Renal cortex interstitium (tissue), 15 donors: ENCODE measurements around the gene NDUFB8. TPM values are rescaled to one million over a fixed set of nuclear protein-coding genes. Genes with fewer than 3 reads are reported as not detected.
A peak's percentile ranks its signal among the peaks of the same experiment; 100 is the strongest.
"Not testable (repeated sequence)": the region's sequence is repeated elsewhere in the genome, so short reads cannot be mapped to it uniquely, and the experiment has no call there.

ENCODE experiments used
- DNase-seq, 11 donors: peaks; one replicate each; pipeline ENCODE4 v3.0.0-alpha.2; 2013; ENCODE audit warnings: low read depth in 9 of 11, low spot score in 4 of 11; ENCODE audit errors: extremely low read depth in 1 of 11
- long read RNA-seq, 16 experiments: transcript quantifications; one replicate each; lab custom pipeline, GENCODE V29; 2026
- polyA plus RNA-seq, 3 donors: library from polyadenylated mRNA; unstranded; fragments of 120-200 nt; gene quantifications; one replicate each; pipeline ENCODE4 v1.2.1, GENCODE V29; 2013; ENCODE audit not compliant: insufficient read length in 3 of 3

NDUFB8 gene
- 100 to 1,000 TPM; 149 to 209 (median 182) TPM for polyA plus RNA-seq
- long read RNA-seq, donor 1, transcript NDUFB8-201 (5 exons, 671 nt): major isoform, 94 of 210 reads
- long read RNA-seq, donor 1, transcript NDUFB8-204 (2 exons, 390 nt): minor isoform, 34 of 210 reads
- long read RNA-seq, donor 1, partial matches to known transcripts: 73 of 210 reads
- long read RNA-seq, donor 1, other reads (novel, unspliced or antisense): 0 of 210 reads
- long read RNA-seq, donor 2, transcript NDUFB8-204 (2 exons, 390 nt): minor isoform, 47 of 215 reads
- long read RNA-seq, donor 2, transcript NDUFB8-201 (5 exons, 671 nt): major isoform, 86 of 215 reads
- long read RNA-seq, donor 2, partial matches to known transcripts: 73 of 215 reads
- long read RNA-seq, donor 2, other reads (novel, unspliced or antisense): 0 of 215 reads
- long read RNA-seq, donor 3, transcript NDUFB8-205 (4 exons, 829 nt): minor isoform, 7 of 483 reads
- long read RNA-seq, donor 3, transcript NDUFB8-204 (2 exons, 390 nt): minor isoform, 84 of 483 reads
- long read RNA-seq, donor 3, transcript NDUFB8-207 (3 exons, 602 nt): minor isoform, 5 of 483 reads
- long read RNA-seq, donor 3, transcript NDUFB8-201 (5 exons, 671 nt): major isoform, 197 of 483 reads
- long read RNA-seq, donor 3, partial matches to known transcripts: 185 of 483 reads
- long read RNA-seq, donor 3, other reads (novel, unspliced or antisense): 0 of 483 reads
- long read RNA-seq, donor 4, transcript NDUFB8-205 (4 exons, 829 nt): minor isoform, 9 of 263 reads
- long read RNA-seq, donor 4, transcript NDUFB8-204 (2 exons, 390 nt): minor isoform, 38 of 263 reads
- long read RNA-seq, donor 4, transcript NDUFB8-201 (5 exons, 671 nt): major isoform, 98 of 263 reads
- long read RNA-seq, donor 4, partial matches to known transcripts: 115 of 263 reads
- long read RNA-seq, donor 4, other reads (novel, unspliced or antisense): 0 of 263 reads
- long read RNA-seq, donor 5: 0 reads
- long read RNA-seq, donor 6, transcript NDUFB8-204 (2 exons, 390 nt): minor isoform, 61 of 279 reads
- long read RNA-seq, donor 6, transcript NDUFB8-201 (5 exons, 671 nt): major isoform, 80 of 279 reads
- long read RNA-seq, donor 6, transcript NDUFB8-205 (4 exons, 829 nt): minor isoform, 17 of 279 reads
- long read RNA-seq, donor 6, transcript NDUFB8-207 (3 exons, 602 nt): minor isoform, 6 of 279 reads
- long read RNA-seq, donor 6, partial matches to known transcripts: 108 of 279 reads
- long read RNA-seq, donor 6, other reads (novel, unspliced or antisense): 0 of 279 reads
- long read RNA-seq, donor 7, transcript NDUFB8-205 (4 exons, 829 nt): minor isoform, 14 of 412 reads
- long read RNA-seq, donor 7, transcript NDUFB8-201 (5 exons, 671 nt): major isoform, 162 of 412 reads
- long read RNA-seq, donor 7, transcript NDUFB8-204 (2 exons, 390 nt): minor isoform, 90 of 412 reads
- long read RNA-seq, donor 7, partial matches to known transcripts: 139 of 412 reads
- long read RNA-seq, donor 7, other reads (novel, unspliced or antisense): 0 of 412 reads
- long read RNA-seq, donor 8, transcript NDUFB8-207 (3 exons, 602 nt): minor isoform, 7 of 589 reads
- long read RNA-seq, donor 8, transcript NDUFB8-204 (2 exons, 390 nt): minor isoform, 115 of 589 reads
- long read RNA-seq, donor 8, transcript NDUFB8-205 (4 exons, 829 nt): minor isoform, 23 of 589 reads
- long read RNA-seq, donor 8, transcript NDUFB8-201 (5 exons, 671 nt): major isoform, 261 of 589 reads
- long read RNA-seq, donor 8, partial matches to known transcripts: 173 of 589 reads
- long read RNA-seq, donor 8, other reads (novel, unspliced or antisense): 5 of 589 reads
- long read RNA-seq, donor 9, transcript NDUFB8-201 (5 exons, 671 nt): major isoform, 115 of 270 reads
- long read RNA-seq, donor 9, transcript NDUFB8-205 (4 exons, 829 nt): minor isoform, 8 of 270 reads
- long read RNA-seq, donor 9, transcript NDUFB8-204 (2 exons, 390 nt): minor isoform, 34 of 270 reads
- long read RNA-seq, donor 9, partial matches to known transcripts: 109 of 270 reads
- long read RNA-seq, donor 9, other reads (novel, unspliced or antisense): 0 of 270 reads
- long read RNA-seq, donor 10, transcript NDUFB8-205 (4 exons, 829 nt): minor isoform, 9 of 390 reads
- long read RNA-seq, donor 10, transcript NDUFB8-201 (5 exons, 671 nt): major isoform, 140 of 390 reads
- long read RNA-seq, donor 10, transcript NDUFB8-204 (2 exons, 390 nt): minor isoform, 72 of 390 reads
- long read RNA-seq, donor 10, transcript NDUFB8-207 (3 exons, 602 nt): minor isoform, 6 of 390 reads
- long read RNA-seq, donor 10, partial matches to known transcripts: 162 of 390 reads
- long read RNA-seq, donor 10, other reads (novel, unspliced or antisense): 0 of 390 reads
- long read RNA-seq, donor 11, transcript NDUFB8-204 (2 exons, 390 nt): minor isoform, 32 of 218 reads
- long read RNA-seq, donor 11, transcript NDUFB8-205 (4 exons, 829 nt): minor isoform, 5 of 218 reads
- long read RNA-seq, donor 11, transcript NDUFB8-201 (5 exons, 671 nt): major isoform, 98 of 218 reads
- long read RNA-seq, donor 11, partial matches to known transcripts: 78 of 218 reads
- long read RNA-seq, donor 11, other reads (novel, unspliced or antisense): 0 of 218 reads
- long read RNA-seq, donor 12, transcript NDUFB8-201 (5 exons, 671 nt): major isoform, 62 of 151 reads
- long read RNA-seq, donor 12, transcript NDUFB8-204 (2 exons, 390 nt): minor isoform, 24 of 151 reads
- long read RNA-seq, donor 12, partial matches to known transcripts: 61 of 151 reads
- long read RNA-seq, donor 12, other reads (novel, unspliced or antisense): 0 of 151 reads
- long read RNA-seq, donor 13: 0 reads
- long read RNA-seq, donor 14, transcript NDUFB8-205 (4 exons, 829 nt): minor isoform, 8 of 332 reads
- long read RNA-seq, donor 14, transcript NDUFB8-201 (5 exons, 671 nt): major isoform, 156 of 332 reads
- long read RNA-seq, donor 14, transcript NDUFB8-204 (2 exons, 390 nt): minor isoform, 61 of 332 reads
- long read RNA-seq, donor 14, partial matches to known transcripts: 103 of 332 reads
- long read RNA-seq, donor 14, other reads (novel, unspliced or antisense): 0 of 332 reads
- long read RNA-seq, donor 15, transcript NDUFB8-205 (4 exons, 829 nt): minor isoform, 7 of 144 reads
- long read RNA-seq, donor 15, transcript NDUFB8-201 (5 exons, 671 nt): major isoform, 51 of 144 reads
- long read RNA-seq, donor 15, transcript NDUFB8-204 (2 exons, 390 nt): minor isoform, 28 of 144 reads
- long read RNA-seq, donor 15, partial matches to known transcripts: 57 of 144 reads
- long read RNA-seq, donor 15, other reads (novel, unspliced or antisense): 0 of 144 reads
- long read RNA-seq, donor 16, transcript NDUFB8-205 (4 exons, 829 nt): minor isoform, 30 of 768 reads
- long read RNA-seq, donor 16, transcript NDUFB8-207 (3 exons, 602 nt): minor isoform, 11 of 768 reads
- long read RNA-seq, donor 16, transcript NDUFB8-204 (2 exons, 390 nt): minor isoform, 81 of 768 reads
- long read RNA-seq, donor 16, transcript NDUFB8-201 (5 exons, 671 nt): major isoform, 284 of 768 reads
- long read RNA-seq, donor 16, partial matches to known transcripts: 355 of 768 reads
- long read RNA-seq, donor 16, other reads (novel, unspliced or antisense): 0 of 768 reads

DNA sequence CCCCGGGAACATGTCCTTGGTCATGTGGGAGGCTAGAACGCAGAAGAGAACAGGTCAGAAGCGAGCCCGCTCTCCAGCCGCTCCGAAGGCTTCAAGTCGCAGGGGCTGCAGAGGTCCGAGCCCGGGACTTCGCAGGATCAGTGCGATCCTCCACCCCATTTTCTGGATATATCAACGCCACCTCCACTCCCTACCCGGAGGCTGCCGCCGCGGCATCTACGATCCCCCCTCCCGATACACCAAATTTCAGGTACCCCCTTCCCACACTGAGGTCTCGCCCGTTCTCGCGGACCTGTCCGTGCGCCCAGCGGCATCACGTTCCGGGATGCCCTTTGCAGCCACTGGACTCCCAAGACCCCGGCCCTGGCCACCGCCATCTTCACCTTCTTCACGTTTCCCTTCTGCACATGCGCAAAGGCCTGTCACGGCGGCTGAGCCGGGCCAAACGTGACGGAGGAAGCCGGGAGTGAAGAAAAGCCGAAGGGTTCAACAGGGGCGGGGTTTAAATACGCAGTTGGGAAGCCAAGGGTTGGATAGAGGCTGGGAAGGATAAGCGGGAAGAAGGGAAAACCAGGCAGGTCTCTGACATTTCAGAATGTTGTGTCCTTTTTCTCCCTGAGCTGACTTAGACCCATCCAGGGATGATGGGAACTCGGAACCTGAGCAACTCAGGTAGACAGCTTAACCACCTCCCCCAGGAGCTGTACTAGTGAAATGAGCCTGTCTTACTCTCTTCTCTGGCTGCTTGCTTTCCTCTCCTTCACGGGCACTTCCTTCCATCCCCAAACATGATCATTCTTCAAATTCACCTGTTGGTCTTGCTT is at the start of gene NDUFB8:
Gene NDUFB8, minus strand, starts transcription at position 397 of the 824 bp plus-strand sequence. Its CDS starts 20 bp downstream, at position 377.
- DNase-seq: peak; percentile 73 to 93 (median 86)

DNA sequence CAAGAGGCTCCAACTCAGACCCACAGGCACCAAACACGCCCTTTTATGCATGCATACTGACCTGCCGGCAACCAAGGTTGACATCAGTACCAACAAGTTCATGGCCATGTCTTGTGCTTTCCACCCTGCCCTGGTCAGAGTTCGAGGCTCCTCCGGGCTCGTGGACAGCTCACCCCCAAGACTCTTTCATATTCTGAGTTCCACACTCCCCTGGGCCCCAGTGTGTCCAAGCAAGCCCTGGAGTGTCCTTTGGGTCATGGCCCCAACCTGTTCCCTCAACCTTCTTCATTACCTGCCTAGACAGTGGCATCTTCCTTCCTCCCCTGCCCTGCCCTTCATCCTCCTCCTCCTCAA is 46.6 kb upstream of the NDUFB8 start:
- DNase-seq: no peak

DNA sequence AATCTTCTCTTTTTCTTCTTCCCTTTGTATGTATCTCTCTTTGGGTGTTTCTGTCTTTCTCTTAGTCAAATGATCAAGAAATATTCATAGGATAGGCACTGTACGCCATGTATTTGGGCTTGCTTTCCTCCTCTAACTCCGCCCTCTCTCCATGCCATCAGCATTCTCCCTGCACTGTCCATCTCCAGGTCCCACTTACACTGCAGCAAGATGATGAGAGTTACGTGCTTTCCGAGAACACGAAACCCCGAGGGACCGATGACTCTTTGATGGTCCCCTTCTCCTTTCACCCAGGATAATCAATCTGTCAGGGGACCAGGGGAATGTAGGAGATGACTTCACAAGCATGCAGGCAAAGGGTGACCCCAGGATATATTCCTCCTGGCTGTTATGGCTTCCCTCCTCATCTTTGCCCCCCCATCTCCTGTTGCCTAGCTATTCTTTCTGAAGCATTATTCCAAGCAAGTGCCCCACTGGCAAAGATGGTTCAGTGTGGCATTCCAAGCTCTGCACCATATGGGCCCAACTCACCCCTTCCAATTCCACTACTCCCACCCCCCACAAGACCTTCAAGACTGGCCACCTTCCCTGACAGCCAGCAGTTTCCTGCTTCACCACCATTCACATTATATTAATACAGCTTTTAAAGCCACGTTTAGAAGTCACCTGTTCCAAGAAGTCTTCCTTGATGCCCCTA is 46.1 kb upstream of the NDUFB8 start:
- no peak for DNase-seq

DNA sequence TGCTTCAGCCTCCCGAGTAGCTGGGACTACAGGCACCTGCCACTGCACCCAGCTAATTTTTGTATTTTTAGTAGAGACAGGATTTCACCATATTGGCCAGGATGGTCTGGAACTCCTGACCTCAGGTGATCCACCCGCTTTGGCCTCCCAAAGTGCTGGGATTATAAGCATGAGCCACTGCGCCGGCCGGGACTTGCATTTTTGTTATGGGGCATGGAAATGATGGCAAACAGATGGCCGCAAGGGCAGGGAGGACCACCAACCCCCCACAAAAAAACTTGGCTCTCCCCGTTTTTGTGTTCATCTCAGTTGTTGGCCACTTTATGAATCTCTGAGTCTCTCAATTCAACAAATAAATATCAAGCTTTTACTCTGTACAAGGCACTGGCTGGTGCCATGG is 45.5 kb upstream of the NDUFB8 start:
- not testable (repeated sequence) for DNase-seq

DNA sequence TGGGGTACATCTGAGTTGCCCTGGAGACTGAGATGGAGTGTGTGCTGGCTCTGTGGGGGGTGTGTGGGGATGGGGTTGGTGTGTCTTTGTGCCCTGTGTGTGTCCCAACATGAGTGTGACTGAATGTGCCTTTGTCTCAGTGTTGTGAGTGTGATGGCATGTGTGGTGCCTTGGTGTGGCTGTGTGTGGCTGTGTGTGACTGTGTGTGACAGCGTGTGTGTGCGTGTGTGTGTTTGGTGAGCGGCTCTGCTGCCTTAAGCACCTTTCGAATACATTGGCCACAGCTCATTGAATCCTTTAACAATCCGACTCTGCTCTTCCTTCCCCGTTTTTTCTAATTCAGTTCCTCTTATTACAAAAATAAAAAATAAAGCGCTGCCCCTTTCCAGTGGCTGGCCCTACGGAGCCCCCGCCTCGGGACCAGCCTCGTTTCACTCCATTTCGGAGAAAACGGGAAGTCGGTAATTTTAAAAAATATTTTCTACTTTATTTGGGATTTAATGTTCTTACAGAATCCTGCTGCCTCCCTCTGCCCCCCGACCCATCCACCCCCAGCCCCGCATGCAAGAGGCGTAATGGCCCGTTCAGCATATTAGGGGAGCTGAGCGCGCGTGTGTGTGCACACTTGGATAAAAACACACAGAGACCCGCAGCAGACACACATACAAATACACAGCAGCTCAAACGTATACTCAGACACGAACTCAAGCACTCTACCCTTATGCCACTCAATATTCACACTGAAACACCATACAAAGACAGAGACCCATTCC is 41.6 kb upstream of the NDUFB8 start:
- no peak for DNase-seq

DNA sequence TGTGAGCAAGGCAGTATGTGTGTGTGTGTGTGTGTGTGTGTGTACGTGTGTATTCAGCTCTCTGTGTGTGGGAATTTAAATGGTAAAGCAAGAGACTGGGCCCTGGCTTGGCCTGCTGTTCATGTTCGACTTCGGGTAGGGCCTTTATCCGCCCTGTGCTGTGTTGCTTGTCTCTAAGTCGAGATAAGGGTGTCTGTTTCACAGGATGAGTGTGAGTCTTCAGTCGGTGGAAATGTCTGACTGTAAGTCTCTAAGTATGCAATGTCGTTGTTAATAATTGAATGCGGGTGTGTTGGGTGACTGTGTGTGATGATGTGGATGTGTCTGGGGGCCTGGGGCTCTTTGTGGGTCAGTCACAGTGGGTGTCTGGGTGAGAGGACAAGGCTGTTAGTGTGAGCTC is 40.8 kb upstream of the NDUFB8 start:
- DNase-seq: no peak

DNA sequence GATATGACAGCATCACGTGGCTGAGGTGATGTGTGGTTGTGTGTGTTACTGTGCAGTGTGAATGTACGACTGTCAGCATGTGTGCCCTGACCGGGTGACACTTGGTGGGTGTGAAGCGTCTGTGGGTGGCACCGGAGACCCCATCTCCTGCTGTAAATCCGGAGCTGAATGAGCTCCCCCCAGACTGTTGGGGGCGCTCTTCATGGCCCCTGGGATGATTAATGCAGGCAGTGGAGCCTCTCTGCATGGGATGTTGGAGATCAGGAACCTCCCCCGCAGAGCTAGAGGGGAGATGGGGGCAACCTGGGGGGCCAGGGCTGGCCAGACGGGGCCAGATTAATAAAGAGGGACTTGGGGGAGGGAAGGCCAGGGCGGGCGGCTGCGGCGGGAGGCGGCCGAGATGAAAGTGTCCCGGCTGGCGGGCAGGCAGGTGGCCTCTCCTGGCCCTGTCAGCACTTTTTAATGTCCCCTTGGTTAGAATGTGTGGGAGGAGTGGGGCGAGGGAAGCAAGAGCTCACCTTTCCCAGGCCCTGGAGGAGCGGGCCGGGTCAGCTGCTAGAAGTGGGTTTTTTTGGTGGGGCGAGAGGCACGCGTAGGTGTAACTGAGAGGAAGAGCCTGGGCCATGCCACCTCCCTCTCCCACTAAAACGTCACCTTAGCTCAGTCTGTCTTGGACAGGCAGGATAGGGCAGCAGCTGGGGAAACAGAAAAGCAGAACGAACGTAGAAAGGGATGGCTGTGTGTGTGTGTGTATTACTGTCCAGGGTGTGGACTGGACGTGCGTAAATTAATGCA is 40.2 kb upstream of the NDUFB8 start:
- DNase-seq: peak in 10 of 11 donors; percentile 45 to 86 (median 74)

DNA sequence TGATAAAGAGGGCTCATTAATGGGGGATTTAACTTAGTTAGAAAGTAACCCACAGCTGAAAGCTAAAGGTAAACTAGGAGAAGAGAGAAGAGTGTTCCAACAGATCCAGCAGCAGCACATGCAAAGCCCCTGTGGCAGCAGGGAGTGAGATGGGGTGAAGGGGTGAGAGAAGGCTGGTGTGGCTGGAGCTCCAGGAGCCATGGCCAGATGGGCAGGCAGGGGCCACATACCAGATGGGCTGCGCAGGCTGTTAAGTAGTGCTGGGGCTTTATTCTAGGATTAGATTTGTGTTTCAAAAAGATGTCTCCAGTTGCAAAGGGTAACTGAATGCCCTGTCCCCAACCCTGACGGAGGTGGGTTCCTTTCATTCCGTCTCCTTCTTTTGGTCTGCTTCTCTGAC is 39.2 kb upstream of the NDUFB8 start:
- DNase-seq: no peak

DNA sequence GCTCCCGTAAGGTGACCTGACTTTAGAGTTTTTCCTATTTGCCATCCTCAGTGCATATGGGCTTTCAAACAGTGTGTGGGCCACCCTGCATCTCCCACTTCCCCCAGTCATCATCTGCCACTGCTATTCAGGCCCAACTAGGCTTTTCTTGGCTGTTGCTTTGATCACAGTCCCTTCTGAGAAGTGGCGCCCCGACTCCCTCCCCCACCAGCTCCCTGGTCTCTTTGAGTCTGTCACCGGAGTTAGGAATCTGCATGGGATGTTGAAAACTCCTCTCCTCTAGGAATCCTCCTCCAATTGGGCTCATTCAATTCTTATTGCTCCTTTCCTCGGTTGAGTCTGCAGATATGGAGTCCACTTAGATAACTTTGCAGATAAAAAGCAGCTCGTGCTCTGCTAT is 38.2 kb upstream of the NDUFB8 start:
- DNase-seq: no peak

DNA sequence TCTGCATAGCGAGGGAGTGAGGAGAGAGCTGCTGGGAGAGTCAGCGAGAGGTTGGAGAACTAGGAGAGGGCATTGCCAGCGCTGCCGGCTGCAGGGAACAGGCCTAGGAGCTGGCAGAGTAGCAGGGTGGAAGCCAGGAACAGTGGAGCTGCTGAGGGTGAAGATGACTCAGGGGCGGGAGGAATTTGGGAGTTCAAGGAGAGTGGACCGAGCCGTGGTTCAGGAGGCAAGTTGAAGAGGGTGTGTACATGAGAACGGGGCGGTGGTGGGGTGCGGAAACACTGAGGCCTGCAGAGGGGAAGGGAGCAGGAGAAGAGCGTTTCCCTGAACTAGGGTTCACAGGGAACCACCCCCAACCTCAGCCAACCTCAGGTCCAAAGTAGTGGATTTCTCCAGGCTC is 37.6 kb upstream of the NDUFB8 start:
- DNase-seq: no peak

DNA sequence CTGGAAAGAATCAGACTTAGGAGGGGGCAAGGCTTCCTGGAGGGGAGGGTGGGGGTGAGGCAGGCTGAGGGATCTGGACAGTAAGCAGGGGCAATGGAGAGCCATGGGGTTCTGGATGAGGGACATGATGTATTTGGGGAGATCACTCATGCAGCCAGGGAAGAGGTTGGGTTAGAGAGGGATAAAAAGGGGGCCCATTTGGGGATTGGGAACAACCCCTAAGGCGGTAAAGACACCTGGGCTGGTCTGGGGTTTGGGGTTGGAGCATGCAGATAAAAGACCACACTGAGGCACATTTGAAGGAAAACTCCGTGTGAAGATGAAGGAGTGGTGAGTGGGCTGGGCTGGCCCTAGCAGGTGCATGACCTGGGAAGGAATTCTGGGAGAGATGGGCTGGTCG is 36.9 kb upstream of the NDUFB8 start:
- DNase-seq: no peak
